ENCODE data around the gene MCF2L2. TPM values are rescaled to one million over a fixed set of nuclear protein-coding genes. Genes with fewer than 3 reads are reported as not detected.

MCF2L2 gene
- polyA plus RNA-seq, 1 donor = 2.4 TPM

- H3K4me3 ChIP-seq (ENCODE audit: low read length) = no peak overlapping the region
- H3K27ac ChIP-seq (ENCODE audit: low read length) = no peak overlapping the region
- no peak for DNase-seq
- H3K4me1 ChIP-seq (ENCODE audit: control insufficient read depth, insufficient read depth, low read length) = no peaks in the 10 kb centered on the region
- H3K36me3 ChIP-seq (ENCODE audit: control insufficient read depth, insufficient read depth, low read length) = no peaks in the 10 kb centered on the region
- no peaks in the 10 kb centered on the region for H3K27me3 ChIP-seq (ENCODE audit: control insufficient read depth, insufficient read depth, low read length)
- no CpG with 5 or more reads among the region's 4 CpGs for WGBS (ENCODE audit: insufficient coverage, low lambda C conversion rate)
- H3K9me3 ChIP-seq (ENCODE audit: control insufficient read depth, low read depth, low read length) = no peaks in the 10 kb centered on the region
Measured at GRCh38 chr3:183148056-183148455, 280.4 kb downstream of the MCF2L2 start.

DNA sequence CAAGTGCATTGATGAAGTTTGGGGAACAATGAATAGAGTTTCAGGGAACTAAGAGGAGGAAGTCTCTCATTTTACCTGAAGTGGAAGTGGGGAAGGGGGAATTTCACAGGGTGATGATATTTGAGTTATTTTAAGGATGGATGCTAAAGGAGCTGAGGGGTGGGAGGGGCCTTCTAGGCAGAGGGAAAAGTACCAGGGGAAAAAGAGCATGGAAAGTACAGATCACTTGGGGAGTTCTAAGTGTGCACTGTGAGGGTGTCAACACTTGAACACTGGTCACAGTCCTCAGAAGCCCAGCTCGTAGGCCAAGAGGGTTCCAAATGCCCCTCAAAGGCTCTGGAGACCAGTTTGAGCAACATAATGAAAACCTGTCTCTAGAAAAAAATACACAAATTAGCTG, 284.1 kb downstream of the MCF2L2 start:
- Histone ChIP-seq H3K27me3 (ENCODE audit: control insufficient read depth, insufficient read depth, low read length) (no peaks in the 10 kb centered on the region), H3K36me3 (ENCODE audit: control insufficient read depth, insufficient read depth, low read length) (no peaks in the 10 kb centered on the region), H3K4me3 (ENCODE audit: low read length) (no peak overlapping the region), H3K27ac (ENCODE audit: low read length) (no peak overlapping the region), H3K4me1 (ENCODE audit: control insufficient read depth, insufficient read depth, low read length) (no peaks in the 10 kb centered on the region), H3K9me3 (ENCODE audit: control insufficient read depth, low read depth, low read length) (no peaks in the 10 kb centered on the region)
- no CpG with 5 or more reads among the region's 1 CpG for WGBS (ENCODE audit: insufficient coverage, low lambda C conversion rate)
- no peak for DNase-seq

- H3K9me3 ChIP-seq (ENCODE audit: control insufficient read depth, low read depth, low read length) = no peaks in the 10 kb centered on the region
- no peaks in the 10 kb centered on the region for H3K4me1 ChIP-seq (ENCODE audit: control insufficient read depth, insufficient read depth, low read length)
- no peak for DNase-seq
- no peaks in the 10 kb centered on the region for H3K36me3 ChIP-seq (ENCODE audit: control insufficient read depth, insufficient read depth, low read length)
- no peak overlapping the region for H3K4me3 ChIP-seq (ENCODE audit: low read length)
- H3K27me3 ChIP-seq (ENCODE audit: control insufficient read depth, insufficient read depth, low read length) = no peaks in the 10 kb centered on the region
- WGBS (ENCODE audit: insufficient coverage, low lambda C conversion rate) = 20% methylated on average over 1 of the region's 11 CpGs
- no peak overlapping the region for H3K27ac ChIP-seq (ENCODE audit: low read length)
Measured at GRCh38 chr3:183142199-183142598, 286.2 kb downstream of the MCF2L2 start.

DNA sequence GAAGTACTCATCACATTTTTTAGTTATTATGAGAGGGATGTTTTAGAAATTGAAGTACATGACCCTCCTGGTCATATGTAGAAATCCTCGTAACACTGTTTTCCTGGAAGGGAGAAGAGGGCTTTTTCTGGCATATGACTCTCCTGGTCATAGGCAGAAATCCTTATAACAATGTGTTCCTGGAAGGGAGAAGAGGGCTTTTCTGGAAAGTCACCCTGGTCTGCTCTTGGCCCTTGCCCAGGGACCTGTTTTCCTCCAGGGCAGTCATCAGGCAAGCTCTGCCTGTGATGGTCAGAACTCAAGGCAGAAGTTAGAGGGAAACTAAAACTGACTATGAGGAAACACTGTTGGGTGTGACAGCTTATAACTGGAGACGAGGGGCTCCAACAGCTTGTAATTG, 293.6 kb downstream of the MCF2L2 start:
- no peak overlapping the region for H3K27ac ChIP-seq (ENCODE audit: low read length)
- peaks cover 2% of the 10 kb centered on the region for H3K27me3 ChIP-seq (ENCODE audit: control insufficient read depth, insufficient read depth, low read length)
- no peak overlapping the region for H3K4me3 ChIP-seq (ENCODE audit: low read length)
- no peaks in the 10 kb centered on the region for H3K36me3 ChIP-seq (ENCODE audit: control insufficient read depth, insufficient read depth, low read length)
- no CpG with 5 or more reads among the region's 2 CpGs for WGBS (ENCODE audit: insufficient coverage, low lambda C conversion rate)
- no peak for DNase-seq
- no peaks in the 10 kb centered on the region for H3K4me1 ChIP-seq (ENCODE audit: control insufficient read depth, insufficient read depth, low read length)
- H3K9me3 ChIP-seq (ENCODE audit: control insufficient read depth, low read depth, low read length) = no peaks in the 10 kb centered on the region

DNA sequence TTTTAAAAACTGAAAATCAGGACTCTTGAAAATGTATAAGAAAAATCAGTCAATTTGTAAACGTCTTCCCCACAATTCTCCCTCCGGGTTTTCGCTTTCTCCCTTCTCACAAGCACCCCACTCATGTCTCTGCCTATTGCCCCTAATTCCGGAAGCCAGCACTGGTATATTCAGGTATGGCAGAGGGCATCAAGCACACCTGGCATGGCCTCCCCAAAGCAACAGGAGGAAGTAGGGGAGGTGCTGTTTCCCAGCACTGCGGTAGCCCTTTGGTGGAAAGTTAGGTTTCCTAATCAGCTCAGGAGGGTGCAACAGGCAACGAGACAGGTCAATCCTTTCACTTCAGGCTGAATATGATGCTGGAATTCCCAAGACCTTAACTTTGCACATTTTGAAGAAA, 296.0 kb downstream of the MCF2L2 start:
- WGBS (ENCODE audit: insufficient coverage, low lambda C conversion rate) = no CpG with 5 or more reads among the region's 6 CpGs
- no peak for DNase-seq
- Histone ChIP-seq H3K27ac (ENCODE audit: low read length) (no peak overlapping the region), H3K4me1 (ENCODE audit: control insufficient read depth, insufficient read depth, low read length) (no peaks in the 10 kb centered on the region), H3K9me3 (ENCODE audit: control insufficient read depth, low read depth, low read length) (peaks cover 5% of the 10 kb centered on the region), H3K36me3 (ENCODE audit: control insufficient read depth, insufficient read depth, low read length) (no peaks in the 10 kb centered on the region), H3K4me3 (ENCODE audit: low read length) (no peak overlapping the region), H3K27me3 (ENCODE audit: control insufficient read depth, insufficient read depth, low read length) (peaks cover 2% of the 10 kb centered on the region)

- Histone ChIP-seq H3K27ac (ENCODE audit: low read length) (no peak overlapping the region), H3K36me3 (ENCODE audit: control insufficient read depth, insufficient read depth, low read length) (no peaks in the 10 kb centered on the region), H3K9me3 (ENCODE audit: control insufficient read depth, low read depth, low read length) (peaks cover 5% of the 10 kb centered on the region), H3K4me3 (ENCODE audit: low read length) (no peak overlapping the region), H3K4me1 (ENCODE audit: control insufficient read depth, insufficient read depth, low read length) (no peaks in the 10 kb centered on the region), H3K27me3 (ENCODE audit: control insufficient read depth, insufficient read depth, low read length) (peaks cover 2% of the 10 kb centered on the region)
- no peak for DNase-seq
- WGBS (ENCODE audit: insufficient coverage, low lambda C conversion rate) = 100% methylated on average over 2 of the region's 4 CpGs
Measured at GRCh38 chr3:183131735-183132134, 296.7 kb downstream of the MCF2L2 start.

DNA sequence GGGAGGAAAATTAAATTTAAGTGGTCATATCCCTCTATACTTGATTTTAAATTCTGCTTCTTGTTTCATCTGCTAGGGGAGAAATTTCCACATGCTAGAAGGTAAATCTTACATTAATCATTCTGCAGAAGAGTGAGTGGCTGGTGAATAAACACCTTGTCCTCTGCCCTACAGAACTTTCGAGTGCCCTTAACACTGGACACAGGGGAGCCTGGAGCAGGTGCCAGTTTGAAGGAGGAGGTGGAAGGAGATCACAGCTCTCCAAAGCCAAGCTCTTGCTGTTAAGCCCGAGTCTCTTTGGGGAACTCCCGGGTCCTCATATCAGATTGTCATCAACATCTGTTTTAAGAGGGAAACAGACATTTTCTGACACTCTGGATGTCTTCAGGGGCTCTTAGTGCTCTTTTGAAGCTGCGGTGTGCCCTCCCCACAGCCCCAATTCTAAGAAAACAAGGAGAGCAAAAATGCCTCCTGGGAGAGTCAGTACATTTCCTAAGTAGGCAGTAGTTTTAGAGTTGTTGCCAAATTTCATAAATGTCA, 297.2 kb downstream of the MCF2L2 start:
- H3K4me3 ChIP-seq (ENCODE audit: low read length) = no peak overlapping the region
- no peaks in the 10 kb centered on the region for H3K36me3 ChIP-seq (ENCODE audit: control insufficient read depth, insufficient read depth, low read length)
- H3K9me3 ChIP-seq (ENCODE audit: control insufficient read depth, low read depth, low read length) = peaks cover 5% of the 10 kb centered on the region
- no peak for DNase-seq
- H3K4me1 ChIP-seq (ENCODE audit: control insufficient read depth, insufficient read depth, low read length) = no peaks in the 10 kb centered on the region
- WGBS (ENCODE audit: insufficient coverage, low lambda C conversion rate) = no CpG with 5 or more reads among the region's 4 CpGs
- no peak overlapping the region for H3K27ac ChIP-seq (ENCODE audit: low read length)
- peaks cover 2% of the 10 kb centered on the region for H3K27me3 ChIP-seq (ENCODE audit: control insufficient read depth, insufficient read depth, low read length)

DNA sequence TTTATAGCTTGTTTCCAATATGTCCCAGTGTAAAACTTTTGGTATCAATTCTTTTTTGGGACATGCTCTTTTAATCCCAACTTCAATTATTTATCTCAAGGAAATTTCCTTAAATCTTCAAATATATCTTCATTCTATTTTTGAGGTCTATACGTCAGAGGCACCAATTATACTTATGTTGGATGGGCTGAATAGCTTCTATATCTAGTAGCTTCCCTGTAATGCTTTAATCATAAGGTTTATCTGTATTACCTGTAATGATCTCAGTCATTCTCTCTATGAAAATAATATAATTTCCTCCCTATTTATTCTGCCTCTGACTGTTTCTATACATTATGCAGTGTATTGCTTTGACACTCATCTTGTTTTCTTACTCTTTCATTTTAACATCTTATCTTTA, 299.2 kb downstream of the MCF2L2 start:
- Histone ChIP-seq H3K27ac (ENCODE audit: low read length) (no peak overlapping the region), H3K27me3 (ENCODE audit: control insufficient read depth, insufficient read depth, low read length) (peaks cover 2% of the 10 kb centered on the region), H3K4me3 (ENCODE audit: low read length) (no peak overlapping the region), H3K36me3 (ENCODE audit: control insufficient read depth, insufficient read depth, low read length) (no peaks in the 10 kb centered on the region), H3K9me3 (ENCODE audit: control insufficient read depth, low read depth, low read length) (peaks cover 5% of the 10 kb centered on the region), H3K4me1 (ENCODE audit: control insufficient read depth, insufficient read depth, low read length) (no peaks in the 10 kb centered on the region)
- no peak for DNase-seq
- 100% methylated on average over 1 of the region's 1 CpG for WGBS (ENCODE audit: insufficient coverage, low lambda C conversion rate)

- H3K4me1 ChIP-seq (ENCODE audit: control insufficient read depth, insufficient read depth, low read length) = no peaks in the 10 kb centered on the region
- H3K4me3 ChIP-seq (ENCODE audit: low read length) = no peak overlapping the region
- no peak for DNase-seq
- no peak overlapping the region for H3K27ac ChIP-seq (ENCODE audit: low read length)
- peaks cover 5% of the 10 kb centered on the region for H3K9me3 ChIP-seq (ENCODE audit: control insufficient read depth, low read depth, low read length)
- WGBS (ENCODE audit: insufficient coverage, low lambda C conversion rate) = 90% methylated on average over 2 of the region's 3 CpGs
- H3K36me3 ChIP-seq (ENCODE audit: control insufficient read depth, insufficient read depth, low read length) = no peaks in the 10 kb centered on the region
- peaks cover 2% of the 10 kb centered on the region for H3K27me3 ChIP-seq (ENCODE audit: control insufficient read depth, insufficient read depth, low read length)
Measured at GRCh38 chr3:183128709-183129108, 299.7 kb downstream of the MCF2L2 start.
